NCI-H146 (cell line): ENCODE data around the gene MAPK7.

Experiments used
- DNase-seq: peaks from one replicate; lab custom pipeline; 2025; lab: John Stamatoyannopoulos, UW

The MAPK7 gene

GRCh38 chr17:19378416-19379360, at the start of gene MAPK7:
Gene MAPK7, plus strand, starts transcription at chr17:19378498. Its CDS starts 403 bp downstream, at chr17:19378901.
- no peak for DNase-seq

GRCh38 chr17:19329136-19329535, 49.2 kb upstream of the MAPK7 start:
- DNase-seq: no peak

GRCh38 chr17:19329839-19330238, 48.5 kb upstream of the MAPK7 start:
- DNase-seq: no peak

- no peak for DNase-seq
These were observed 48.0 kb upstream of the MAPK7 start for GRCh38 chr17:19330271-19330670.

GRCh38 chr17:19331134-19331533, 47.2 kb upstream of the MAPK7 start:
- no peak for DNase-seq

- no peak for DNase-seq
These were observed 46.6 kb upstream of the MAPK7 start for GRCh38 chr17:19331543-19332245.

GRCh38 chr17:19332371-19333131, 45.7 kb upstream of the MAPK7 start:
- DNase-seq: no peak

GRCh38 chr17:19333132-19333440, 45.2 kb upstream of the MAPK7 start:
- no peak for DNase-seq

GRCh38 chr17:19333736-19334290, 44.5 kb upstream of the MAPK7 start:
- no peak for DNase-seq

GRCh38 chr17:19334331-19334730, 44.0 kb upstream of the MAPK7 start:
- no peak for DNase-seq

- no peak for DNase-seq
These were observed 42.2 kb upstream of the MAPK7 start for GRCh38 chr17:19335951-19336631.

- no peak for DNase-seq
These were observed 41.2 kb upstream of the MAPK7 start for GRCh38 chr17:19336938-19337711.

GRCh38 chr17:19337712-19338023, 40.6 kb upstream of the MAPK7 start:
- no peak for DNase-seq

- DNase-seq: peak; percentile 29
These were observed 40.0 kb upstream of the MAPK7 start for GRCh38 chr17:19338031-19338990.

GRCh38 chr17:19339341-19339815, 38.9 kb upstream of the MAPK7 start:
- DNase-seq: no peak

GRCh38 chr17:19341211-19341631, 37.1 kb upstream of the MAPK7 start:
- DNase-seq: no peak

GRCh38 chr17:19341641-19342610, 36.4 kb upstream of the MAPK7 start:
- no peak for DNase-seq

- no peak for DNase-seq
These were observed 35.6 kb upstream of the MAPK7 start for GRCh38 chr17:19342611-19343255.
